Measurements from ENCODE around the gene LTBP1. TPM values are rescaled to one million over a fixed set of nuclear protein-coding genes. Genes with fewer than 3 reads are reported as not detected.

The LTBP1 gene
- total and polyA plus RNA-seq, 2 of the 13 experiments (the other 11 are each of a cell fraction or from before 2014, with no cell fraction given): 0.12 to 0.22 TPM

DNA sequence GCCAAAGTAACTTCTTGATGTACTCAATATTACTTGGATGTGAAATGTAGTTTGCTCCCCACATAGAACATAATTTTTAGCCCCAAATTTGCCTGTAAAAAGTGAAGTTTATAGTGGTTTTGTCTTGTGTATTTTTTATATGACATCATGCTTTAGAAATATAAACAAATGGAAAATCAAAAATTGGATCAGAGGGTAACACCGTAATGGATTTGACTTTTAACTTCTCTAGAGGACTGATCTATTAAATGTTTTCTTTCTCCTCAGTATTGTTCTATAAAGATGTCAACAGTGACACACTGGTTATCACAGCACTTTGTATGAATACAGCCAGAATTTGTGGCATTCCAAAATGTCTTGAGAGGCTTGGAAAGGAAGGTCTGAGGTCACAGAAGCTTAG lies 484.1 kb downstream of the LTBP1 start:
- FAIRE-seq: no peak
- no peaks in the 10 kb centered on the region for H3K9me3 ChIP-seq (ENCODE audit: low read length)
- CTCF ChIA-PET (ENCODE audit: low intra/inter-chr PET ratio, low total read pairs): no interaction called here
- no peak overlapping the region for H3K4me3 ChIP-seq (replicated peaks in 1 of 3; ENCODE audit: insufficient read depth in 1 of 3, low read depth in 2 of 3, low read length in 3 of 3)
- peak; percentile 70 for TF ChIP-seq ATF7 (IDR thresholded peaks at IDR 0.05)
- TF ChIP-seq ATF7 (CRISPR knock-in tag; IDR thresholded peaks at IDR 0.05): no peak
- TF ChIP-seq SP2 (CRISPR knock-in tag; IDR thresholded peaks at IDR 0.05): no peak
- no peak for ATAC-seq
- 0 out of 5 replicates have a peak, but pooled peaks cover 1 to 4% of the 10 kb centered on the region in 2 experiments for H3K27me3 ChIP-seq (ENCODE audit: control insufficient read depth in 1 of 2, insufficient read depth in 2 of 2, low read length in 2 of 2)
- no peaks in the 10 kb centered on the region for H3K4me1 ChIP-seq (ENCODE audit: insufficient read depth, low read length)
- H3K27ac ChIP-seq (ENCODE audit: extremely low read length, insufficient read depth, low read length): no peak overlapping the region
- no TSS peak for BruUV-seq (replicated peaks)
- no peaks in the 10 kb centered on the region for H3K79me2 ChIP-seq (ENCODE audit: insufficient read depth, low read length)
- no peak overlapping the region for H2AFZ ChIP-seq (ENCODE audit: low read length)
- in situ Hi-C loops (cut with HindIII; ENCODE audit: extremely low pct_ligation_motif_present, low pct_unique_long_range_greater_than_20kb): no loop called here
- intact Hi-C loops (cut with micrococcal nuclease; ENCODE audit: unreplicated experiment): no loop called here
- no peak overlapping the region for H3K4me2 ChIP-seq (ENCODE audit: low read depth, low read length)
- 24% methylated on average over 1 of the region's 1 CpG for WGBS (ENCODE audit: low lambda C conversion rate)
- no peaks in the 10 kb centered on the region for H4K20me1 ChIP-seq (ENCODE audit: insufficient read depth, low read length)
- H3K9ac ChIP-seq (ENCODE audit: insufficient read depth, low read depth, low read length): no peak overlapping the region
- DNase-seq (ENCODE audit: low spot score): no peak
- POLR2A ChIA-PET: no interaction called here
- H3K36me3 ChIP-seq (replicated peaks in 1 of 2; ENCODE audit: control insufficient read depth in 1 of 2, insufficient read depth in 2 of 2, low read length in 2 of 2): no peaks in the 10 kb centered on the region

DNA sequence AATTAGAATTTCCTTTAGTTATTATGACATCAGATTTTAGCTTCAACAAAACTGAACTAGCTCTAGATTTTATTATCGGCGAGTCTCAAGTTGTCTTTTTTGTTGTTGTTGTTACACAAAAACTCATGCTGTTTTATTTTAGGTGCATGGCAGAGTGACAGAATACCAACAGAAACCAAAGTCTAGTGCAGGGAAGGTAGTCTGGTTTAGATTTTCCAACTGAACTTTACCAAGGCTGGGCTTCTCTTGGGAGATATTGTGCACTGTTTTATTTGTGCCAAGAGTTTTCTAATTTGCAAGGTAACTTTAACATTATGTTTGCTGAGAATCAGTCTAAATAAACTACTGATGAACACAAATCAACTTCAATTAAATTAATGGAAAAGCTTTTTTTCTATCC lies 486.1 kb downstream of the LTBP1 start:
- Histone ChIP-seq H3K4me2 (ENCODE audit: low read depth, low read length) (no peak overlapping the region), H3K79me2 (ENCODE audit: insufficient read depth, low read length) (no peaks in the 10 kb centered on the region), H3K4me3 (replicated peaks in 1 of 3; ENCODE audit: insufficient read depth in 1 of 3, low read depth in 2 of 3, low read length in 3 of 3) (no peak overlapping the region), H2AFZ (ENCODE audit: low read length) (no peak overlapping the region), H3K36me3 (replicated peaks in 1 of 2; ENCODE audit: control insufficient read depth in 1 of 2, insufficient read depth in 2 of 2, low read length in 2 of 2) (no peaks in the 10 kb centered on the region), H3K9ac (ENCODE audit: insufficient read depth, low read depth, low read length) (no peak overlapping the region), H3K4me1 (ENCODE audit: insufficient read depth, low read length) (no peaks in the 10 kb centered on the region), H3K9me3 (ENCODE audit: low read length) (no peaks in the 10 kb centered on the region), H4K20me1 (ENCODE audit: insufficient read depth, low read length) (no peaks in the 10 kb centered on the region), H3K27me3 (ENCODE audit: control insufficient read depth in 1 of 2, insufficient read depth in 2 of 2, low read length in 2 of 2) (peaks cover 1 to 9% of the 10 kb centered on the region in 2 experiments; a peak in 1 of 5 replicates), H3K27ac (ENCODE audit: extremely low read length, insufficient read depth, low read length) (no peak overlapping the region)
- 62% methylated on average over 2 of the region's 2 CpGs for WGBS (ENCODE audit: low lambda C conversion rate)
- no TSS peak for BruUV-seq (replicated peaks)
- ATAC-seq: no peak
- ChIA-PET POLR2A (no interaction called here), CTCF (ENCODE audit: low intra/inter-chr PET ratio, low total read pairs) (no interaction called here)
- in situ Hi-C loops (cut with HindIII; ENCODE audit: extremely low pct_ligation_motif_present, low pct_unique_long_range_greater_than_20kb): no loop called here
- TF ChIP-seq DMAP1 (CRISPR knock-in tag; IDR thresholded peaks at IDR 0.05): no peak
- no peak for TF ChIP-seq ZSCAN9 (CRISPR knock-in tag; IDR thresholded peaks at IDR 0.05; ENCODE audit: borderline replicate concordance)
- TF ChIP-seq ZNF251 (CRISPR knock-in tag; IDR thresholded peaks at IDR 0.05): no peak
- TF ChIP-seq ZNF292 (CRISPR knock-in tag; IDR thresholded peaks at IDR 0.05; ENCODE audit: borderline replicate concordance, low read depth): no peak
- TF ChIP-seq, protein P1, sequence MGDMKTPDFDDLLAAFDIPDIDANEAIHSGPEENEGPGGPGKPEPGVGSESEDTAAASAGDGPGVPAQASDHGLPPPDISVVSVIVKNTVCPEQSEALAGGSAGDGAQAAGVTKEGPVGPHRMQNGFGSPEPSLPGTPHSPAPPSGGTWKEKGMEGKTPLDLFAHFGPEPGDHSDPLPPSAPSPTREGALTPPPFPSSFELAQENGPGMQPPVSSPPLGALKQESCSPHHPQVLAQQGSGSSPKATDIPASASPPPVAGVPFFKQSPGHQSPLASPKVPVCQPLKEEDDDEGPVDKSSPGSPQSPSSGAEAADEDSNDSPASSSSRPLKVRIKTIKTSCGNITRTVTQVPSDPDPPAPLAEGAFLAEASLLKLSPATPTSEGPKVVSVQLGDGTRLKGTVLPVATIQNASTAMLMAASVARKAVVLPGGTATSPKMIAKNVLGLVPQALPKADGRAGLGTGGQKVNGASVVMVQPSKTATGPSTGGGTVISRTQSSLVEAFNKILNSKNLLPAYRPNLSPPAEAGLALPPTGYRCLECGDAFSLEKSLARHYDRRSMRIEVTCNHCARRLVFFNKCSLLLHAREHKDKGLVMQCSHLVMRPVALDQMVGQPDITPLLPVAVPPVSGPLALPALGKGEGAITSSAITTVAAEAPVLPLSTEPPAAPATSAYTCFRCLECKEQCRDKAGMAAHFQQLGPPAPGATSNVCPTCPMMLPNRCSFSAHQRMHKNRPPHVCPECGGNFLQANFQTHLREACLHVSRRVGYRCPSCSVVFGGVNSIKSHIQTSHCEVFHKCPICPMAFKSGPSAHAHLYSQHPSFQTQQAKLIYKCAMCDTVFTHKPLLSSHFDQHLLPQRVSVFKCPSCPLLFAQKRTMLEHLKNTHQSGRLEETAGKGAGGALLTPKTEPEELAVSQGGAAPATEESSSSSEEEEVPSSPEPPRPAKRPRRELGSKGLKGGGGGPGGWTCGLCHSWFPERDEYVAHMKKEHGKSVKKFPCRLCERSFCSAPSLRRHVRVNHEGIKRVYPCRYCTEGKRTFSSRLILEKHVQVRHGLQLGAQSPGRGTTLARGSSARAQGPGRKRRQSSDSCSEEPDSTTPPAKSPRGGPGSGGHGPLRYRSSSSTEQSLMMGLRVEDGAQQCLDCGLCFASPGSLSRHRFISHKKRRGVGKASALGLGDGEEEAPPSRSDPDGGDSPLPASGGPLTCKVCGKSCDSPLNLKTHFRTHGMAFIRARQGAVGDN (CRISPR knock-in tag; IDR thresholded peaks at IDR 0.05): no peak
- no peak for TF ChIP-seq ZNF12 (CRISPR knock-in tag; IDR thresholded peaks at IDR 0.05)
- TF ChIP-seq RBM39 (IDR thresholded peaks at IDR 0.05; ENCODE audit: low read depth, low read length, poor library complexity, severe bottlenecking): no peak
- TF ChIP-seq, protein P2, sequence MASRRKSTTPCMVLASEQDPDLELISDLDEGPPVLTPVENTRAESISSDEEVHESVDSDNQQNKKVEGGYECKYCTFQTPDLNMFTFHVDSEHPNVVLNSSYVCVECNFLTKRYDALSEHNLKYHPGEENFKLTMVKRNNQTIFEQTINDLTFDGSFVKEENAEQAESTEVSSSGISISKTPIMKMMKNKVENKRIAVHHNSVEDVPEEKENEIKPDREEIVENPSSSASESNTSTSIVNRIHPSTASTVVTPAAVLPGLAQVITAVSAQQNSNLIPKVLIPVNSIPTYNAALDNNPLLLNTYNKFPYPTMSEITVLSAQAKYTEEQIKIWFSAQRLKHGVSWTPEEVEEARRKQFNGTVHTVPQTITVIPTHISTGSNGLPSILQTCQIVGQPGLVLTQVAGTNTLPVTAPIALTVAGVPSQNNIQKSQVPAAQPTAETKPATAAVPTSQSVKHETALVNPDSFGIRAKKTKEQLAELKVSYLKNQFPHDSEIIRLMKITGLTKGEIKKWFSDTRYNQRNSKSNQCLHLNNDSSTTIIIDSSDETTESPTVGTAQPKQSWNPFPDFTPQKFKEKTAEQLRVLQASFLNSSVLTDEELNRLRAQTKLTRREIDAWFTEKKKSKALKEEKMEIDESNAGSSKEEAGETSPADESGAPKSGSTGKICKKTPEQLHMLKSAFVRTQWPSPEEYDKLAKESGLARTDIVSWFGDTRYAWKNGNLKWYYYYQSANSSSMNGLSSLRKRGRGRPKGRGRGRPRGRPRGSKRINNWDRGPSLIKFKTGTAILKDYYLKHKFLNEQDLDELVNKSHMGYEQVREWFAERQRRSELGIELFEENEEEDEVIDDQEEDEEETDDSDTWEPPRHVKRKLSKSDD (CRISPR knock-in tag; IDR thresholded peaks at IDR 0.05; ENCODE audit: low read depth): no peak
- DNase-seq (ENCODE audit: low spot score): no peak
- FAIRE-seq: no peak
- intact Hi-C loops (cut with micrococcal nuclease; ENCODE audit: unreplicated experiment): no loop called here

Data from HepG2 (cell line).